Parathyroid adenoma (tissue), 2 donors: ENCODE measurements around the gene MRPL2.

Source experiments
- H2AFZ ChIP-seq: fragments of 300-600 bp; sonication (generic); one replicate; pipeline ENCODE4 v1.7.0; 2017; ENCODE audit warnings: antibody characterized with exemption, mild to moderate bottlenecking
- H3K27ac ChIP-seq: fragments of 300-600 bp; sonication (generic); one replicate; pipeline ENCODE4 v1.7.0; 2017
- H3K27me3 ChIP-seq: fragments of 300-600 bp; sonication (generic); one replicate; pipeline ENCODE4 v1.7.0; 2017; ENCODE audit warnings: low read length; ENCODE audit not compliant: control insufficient read depth, insufficient read depth
- H3K36me3 ChIP-seq: fragments of 300-600 bp; sonication (generic); one replicate; pipeline ENCODE4 v1.7.0; 2017; ENCODE audit warnings: low read length; ENCODE audit not compliant: control insufficient read depth, insufficient read depth
- H3K4me1 ChIP-seq: fragments of 300-600 bp; sonication (generic); one replicate; pipeline ENCODE4 v1.7.0; 2017; ENCODE audit warnings: control low read depth
- H3K4me2 ChIP-seq: fragments of 300-600 bp; sonication (generic); one replicate; pipeline ENCODE4 v1.7.0; 2017; ENCODE audit warnings: low read length
- H3K4me3 ChIP-seq: fragments of 300-600 bp; sonication (generic); one replicate; pipeline ENCODE4 v1.7.0; 2017; ENCODE audit warnings: low read depth, low read length
- H3K79me2 ChIP-seq: fragments of 300-600 bp; sonication (generic); one replicate; pipeline ENCODE4 v1.7.0; 2017; ENCODE audit warnings: control low read depth
- H3K9ac ChIP-seq: fragments of 300-600 bp; sonication (generic); one replicate; pipeline ENCODE4 v1.7.0; 2017; ENCODE audit warnings: mild to moderate bottlenecking
- H3K9me3 ChIP-seq: fragments of 300-600 bp; sonication (generic); one replicate; pipeline ENCODE4 v1.7.0; 2017; ENCODE audit warnings: low read length; ENCODE audit not compliant: control insufficient read depth
- TF ChIP-seq, protein P1 (sequence below): fragments of 300-600 bp; sonication (generic); IDR thresholded peaks from one replicate; pipeline ENCODE4 v1.7.0; 2017; ENCODE audit warnings: antibody characterized with exemption, mild to moderate bottlenecking
- donor health status: primary hyperparathyroidism.

The MRPL2 gene

GRCh38 chr6:43040542-43041257, 18.5 kb downstream of the MRPL2 start:
- Histone ChIP-seq H3K4me1 (no peaks in the 10 kb centered on the region), H2AFZ (no peak overlapping the region), H3K4me2 (no peak overlapping the region), H3K4me3 (no peak overlapping the region), H3K36me3 (no peaks in the 10 kb centered on the region), H3K9ac (no peak overlapping the region), H3K27ac (no peak overlapping the region), H3K9me3 (no peaks in the 10 kb centered on the region), H3K79me2 (no peaks in the 10 kb centered on the region), H3K27me3 (no peaks in the 10 kb centered on the region)
- TF ChIP-seq, protein P1, sequence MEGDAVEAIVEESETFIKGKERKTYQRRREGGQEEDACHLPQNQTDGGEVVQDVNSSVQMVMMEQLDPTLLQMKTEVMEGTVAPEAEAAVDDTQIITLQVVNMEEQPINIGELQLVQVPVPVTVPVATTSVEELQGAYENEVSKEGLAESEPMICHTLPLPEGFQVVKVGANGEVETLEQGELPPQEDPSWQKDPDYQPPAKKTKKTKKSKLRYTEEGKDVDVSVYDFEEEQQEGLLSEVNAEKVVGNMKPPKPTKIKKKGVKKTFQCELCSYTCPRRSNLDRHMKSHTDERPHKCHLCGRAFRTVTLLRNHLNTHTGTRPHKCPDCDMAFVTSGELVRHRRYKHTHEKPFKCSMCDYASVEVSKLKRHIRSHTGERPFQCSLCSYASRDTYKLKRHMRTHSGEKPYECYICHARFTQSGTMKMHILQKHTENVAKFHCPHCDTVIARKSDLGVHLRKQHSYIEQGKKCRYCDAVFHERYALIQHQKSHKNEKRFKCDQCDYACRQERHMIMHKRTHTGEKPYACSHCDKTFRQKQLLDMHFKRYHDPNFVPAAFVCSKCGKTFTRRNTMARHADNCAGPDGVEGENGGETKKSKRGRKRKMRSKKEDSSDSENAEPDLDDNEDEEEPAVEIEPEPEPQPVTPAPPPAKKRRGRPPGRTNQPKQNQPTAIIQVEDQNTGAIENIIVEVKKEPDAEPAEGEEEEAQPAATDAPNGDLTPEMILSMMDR: no peak

- Histone ChIP-seq H2AFZ (no peak overlapping the region), H3K4me1 (no peaks in the 10 kb centered on the region), H3K27ac (no peak overlapping the region), H3K9me3 (no peaks in the 10 kb centered on the region), H3K27me3 (no peaks in the 10 kb centered on the region), H3K4me3 (no peak overlapping the region), H3K4me2 (no peak overlapping the region), H3K9ac (no peak overlapping the region), H3K79me2 (no peaks in the 10 kb centered on the region), H3K36me3 (no peaks in the 10 kb centered on the region)
- TF ChIP-seq, protein P1: no peak
These were observed 20.5 kb downstream of the MRPL2 start for GRCh38 chr6:43038727-43039126.

GRCh38 chr6:43037706-43038105, 21.5 kb downstream of the MRPL2 start:
- H3K4me2 ChIP-seq: no peak overlapping the region
- no peak overlapping the region for H3K4me3 ChIP-seq
- no peaks in the 10 kb centered on the region for H3K9me3 ChIP-seq
- TF ChIP-seq, protein P1: no peak
- no peak overlapping the region for H2AFZ ChIP-seq
- H3K36me3 ChIP-seq: no peaks in the 10 kb centered on the region
- H3K4me1 ChIP-seq: no peaks in the 10 kb centered on the region
- H3K79me2 ChIP-seq: no peaks in the 10 kb centered on the region
- H3K9ac ChIP-seq: no peak overlapping the region
- no peak overlapping the region for H3K27ac ChIP-seq
- no peaks in the 10 kb centered on the region for H3K27me3 ChIP-seq

- Histone ChIP-seq H2AFZ (no peak overlapping the region), H3K4me2 (no peak overlapping the region), H3K27ac (no peak overlapping the region), H3K9me3 (no peaks in the 10 kb centered on the region), H3K36me3 (no peaks in the 10 kb centered on the region), H3K79me2 (no peaks in the 10 kb centered on the region), H3K4me1 (no peaks in the 10 kb centered on the region), H3K27me3 (no peaks in the 10 kb centered on the region), H3K4me3 (no peak overlapping the region), H3K9ac (no peak overlapping the region)
- TF ChIP-seq, protein P1: no peak
These were observed 22.0 kb downstream of the MRPL2 start for GRCh38 chr6:43037197-43037596.

DNA sequence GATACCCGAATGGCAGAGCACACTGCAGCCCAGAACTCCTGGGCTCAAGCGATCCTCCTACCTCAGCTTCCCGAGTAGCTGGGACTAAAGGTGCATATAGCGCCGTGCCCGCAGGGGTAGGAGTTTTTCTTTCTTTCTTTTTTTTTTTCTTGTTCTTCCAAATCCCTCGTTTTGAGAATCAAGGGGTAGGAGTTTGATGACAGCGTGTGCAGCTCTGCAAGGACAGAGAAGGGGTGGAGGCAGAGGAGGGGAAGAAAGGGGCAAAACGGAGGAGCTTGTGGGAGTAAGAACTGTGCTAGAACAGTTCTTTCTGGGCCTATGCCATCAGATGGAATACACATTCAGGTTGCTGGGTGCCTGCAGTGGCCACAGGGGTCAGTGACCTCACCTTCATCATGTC, 22.5 kb downstream of the MRPL2 start:
- Histone ChIP-seq H3K4me1 (no peaks in the 10 kb centered on the region), H3K27ac (no peak overlapping the region), H3K4me2 (no peak overlapping the region), H3K4me3 (no peak overlapping the region), H2AFZ (no peak overlapping the region), H3K36me3 (no peaks in the 10 kb centered on the region), H3K79me2 (no peaks in the 10 kb centered on the region), H3K9ac (no peak overlapping the region), H3K27me3 (no peaks in the 10 kb centered on the region), H3K9me3 (no peaks in the 10 kb centered on the region)
- TF ChIP-seq, protein P1: no peak
